ENCODE results near the gene PCGF6.

PCGF6 gene

GRCh38 chr10:103277713-103278536, 73.0 kb downstream of the PCGF6 start:
- Histone ChIP-seq H3K36me3 (ENCODE audit: insufficient read depth, low read length) (no peaks in the 10 kb centered on the region), H4K20me1 (ENCODE audit: insufficient read depth, low read length) (no peaks in the 10 kb centered on the region; the same call in 1 of the 2 replicates), H3K4me3 (ENCODE audit: low read depth in 1 of 2, low read length in 2 of 2) (no peak overlapping the region), H3K9ac (ENCODE audit: low read depth, low read length) (no peak overlapping the region), H3K4me1 (ENCODE audit: insufficient read depth, low read length) (peaks cover 9% of the 10 kb centered on the region), H3K9me3 (ENCODE audit: insufficient read depth, low read length, severe bottlenecking) (no peaks in the 10 kb centered on the region), H3K27ac (ENCODE audit: low read length) (no peak overlapping the region), H3K79me2 (ENCODE audit: insufficient read depth, low read length) (no peaks in the 10 kb centered on the region), H2AFZ (ENCODE audit: low read depth, low read length) (no peak overlapping the region), H3K27me3 (ENCODE audit: insufficient read depth, low read length, poor library complexity) (peaks cover 8% of the 10 kb centered on the region), H3K4me2 (ENCODE audit: insufficient read depth, low read length) (peak overlapping the region; percentile 16; the same call in 1 of the 2 replicates)
- no peak for TF ChIP-seq EZH2 (IDR thresholded peaks at IDR 0.05; ENCODE audit: borderline replicate concordance, low read depth, low read length, severe bottlenecking)
- TF ChIP-seq CTCF (IDR thresholded peaks at IDR 0.05; ENCODE audit: borderline replicate concordance, extremely low read depth, low read length, poor library complexity, severe bottlenecking): no peak
- ATAC-seq (ENCODE audit: insufficient read depth, low read depth) (no peak), DNase-seq (no peak)

- H3K27me3 ChIP-seq (ENCODE audit: insufficient read depth, low read length, poor library complexity): peaks cover 6% of the 10 kb centered on the region
- H4K20me1 ChIP-seq (ENCODE audit: insufficient read depth, low read length): no peaks in the 10 kb centered on the region; the same call in 1 of the 2 replicates
- H3K4me3 ChIP-seq (ENCODE audit: low read depth in 1 of 2, low read length in 2 of 2): peak within 1 kb of the TSS in 1 of 2 experiments; percentile 7; a peak in 1 of 4 replicates
- H2AFZ ChIP-seq (ENCODE audit: low read depth, low read length): no peak within 1 kb of the TSS
- ATAC-seq (ENCODE audit: insufficient read depth, low read depth) (peak; percentile 70), DNase-seq (peak; percentile 55)
- H3K4me2 ChIP-seq (ENCODE audit: insufficient read depth, low read length): peak within 1 kb of the TSS; percentile 48
- no peaks in the 10 kb centered on the region for H3K36me3 ChIP-seq (ENCODE audit: insufficient read depth, low read length)
- no peak within 1 kb of the TSS for H3K9ac ChIP-seq (ENCODE audit: low read depth, low read length)
- TF ChIP-seq CTCF (IDR thresholded peaks at IDR 0.05; ENCODE audit: borderline replicate concordance, extremely low read depth, low read length, poor library complexity, severe bottlenecking) (no peak), EZH2 (IDR thresholded peaks at IDR 0.05; ENCODE audit: borderline replicate concordance, low read depth, low read length, severe bottlenecking) (no peak)
- no peak within 1 kb of the TSS for H3K27ac ChIP-seq (ENCODE audit: low read length)
- H3K79me2 ChIP-seq (ENCODE audit: insufficient read depth, low read length): no peaks in the 10 kb centered on the region
- peaks cover 9% of the 10 kb centered on the region for H3K4me1 ChIP-seq (ENCODE audit: insufficient read depth, low read length)
- H3K9me3 ChIP-seq (ENCODE audit: insufficient read depth, low read length, severe bottlenecking): no peaks in the 10 kb centered on the region
Observed at GRCh38 chr10:103276896-103277712, 73.8 kb downstream of the PCGF6 start, which contains the start of gene INA. Gene INA (plus strand): TSS chr10:103277138. CDS start chr10:103277212, 74 bp downstream.

- no peak overlapping the region for H3K27ac ChIP-seq (ENCODE audit: low read length)
- H3K36me3 ChIP-seq (ENCODE audit: insufficient read depth, low read length): no peaks in the 10 kb centered on the region
- H3K27me3 ChIP-seq (ENCODE audit: insufficient read depth, low read length, poor library complexity): no peaks in the 10 kb centered on the region
- H3K9me3 ChIP-seq (ENCODE audit: insufficient read depth, low read length, severe bottlenecking): no peaks in the 10 kb centered on the region
- TF ChIP-seq EZH2 (IDR thresholded peaks at IDR 0.05; ENCODE audit: borderline replicate concordance, low read depth, low read length, severe bottlenecking) (no peak), CTCF (IDR thresholded peaks at IDR 0.05; ENCODE audit: borderline replicate concordance, extremely low read depth, low read length, poor library complexity, severe bottlenecking) (no peak)
- H2AFZ ChIP-seq (ENCODE audit: low read depth, low read length): no peak overlapping the region
- DNase-seq: no peak
- no peak overlapping the region for H3K4me3 ChIP-seq (ENCODE audit: low read depth in 1 of 2, low read length in 2 of 2)
- ATAC-seq (ENCODE audit: insufficient read depth, low read depth): no peak
- no peak overlapping the region for H3K4me2 ChIP-seq (ENCODE audit: insufficient read depth, low read length)
- peaks cover 5% of the 10 kb centered on the region for H3K4me1 ChIP-seq (ENCODE audit: insufficient read depth, low read length)
- H4K20me1 ChIP-seq (ENCODE audit: insufficient read depth, low read length): no peaks in the 10 kb centered on the region; the same call in 1 of the 2 replicates
- no peaks in the 10 kb centered on the region for H3K79me2 ChIP-seq (ENCODE audit: insufficient read depth, low read length)
- no peak overlapping the region for H3K9ac ChIP-seq (ENCODE audit: low read depth, low read length)
Observed at GRCh38 chr10:103276251-103276895, 74.6 kb downstream of the PCGF6 start.
